B cell (primary cell): ENCODE results near the gene CCBE1. TPM values are rescaled to one million over a fixed set of nuclear protein-coding genes. Genes with fewer than 3 reads are reported as not detected.

Experiments used
- ATAC-seq: fragments of 200-7000 bp; cut with Tn5 transposase; one replicate; pipeline ENCODE4 v1.10.0; 2021; ENCODE audit warnings: low read depth, mild to moderate bottlenecking, moderate number of reproducible peaks, moderate library complexity
- CTCF ChIA-PET: fragments of 350-600 bp; sonication (Branson Sonifier 250); formaldehyde crosslinking; loops from one replicate; lab custom pipeline; 2021; ENCODE audit warnings: antibody characterized with exemption, inconsistent platforms; lab: Charles Lee
- POLR2A ChIA-PET: fragments of 350-600 bp; sonication (Branson Sonifier 250); formaldehyde crosslinking; loops from one replicate; lab custom pipeline; 2021; ENCODE audit warnings: antibody characterized with exemption; lab: Charles Lee
- DNase-seq: peaks from one replicate; pipeline ENCODE4 v3.0.0; 2013
- H2AFZ ChIP-seq: 2 replicates; pipeline ENCODE4 v1.6.1; 2012; ENCODE audit warnings: mild to moderate bottlenecking, low read depth, low read length; ENCODE audit not compliant: insufficient read depth, poor library complexity, severe bottlenecking
- H3K27ac ChIP-seq, 2 donors: 1 replicate in 1 of 2; 2 replicates in 1 of 2; pipeline ENCODE4 v1.5.1; 2012 to 2013; ENCODE audit warnings: low read length in 2 of 2, mild to moderate bottlenecking in 2 of 2, moderate library complexity in 1 of 2
- H3K27me3 ChIP-seq, 4 experiments: fragments of 200-600 bp in 1 of 4; sonication (generic) in 1 of 4; replicated peaks in 1 of 4; 1 replicate in 2 of 4; 2 replicates in 2 of 4; pipeline versions ENCODE4 v1.6.1 to v1.7.0; 2013 to 2016; ENCODE audit warnings: low read length in 3 of 4, mild to moderate bottlenecking in 2 of 4, mixed read lengths in 1 of 4, moderate library complexity in 1 of 4; ENCODE audit not compliant: insufficient read depth in 4 of 4, control insufficient read depth in 3 of 4; ENCODE audit errors: control extremely low read depth in 1 of 4
- H3K36me3 ChIP-seq, 2 experiments: replicated peaks in 1 of 2; 1 replicate in 1 of 2; 2 replicates in 1 of 2; pipeline versions ENCODE4 v1.6.1 to v1.7.1; 2013; ENCODE audit warnings: low read length in 1 of 2; ENCODE audit not compliant: insufficient read depth in 2 of 2, control insufficient read depth in 1 of 2; ENCODE audit errors: control extremely low read depth in 1 of 2, extremely low read depth in 1 of 2
- H3K4me1 ChIP-seq, 2 donors: fragments of 200-600 bp in 1 of 2; sonication (generic) in 1 of 2; 1 replicate in 1 of 2; 2 replicates in 1 of 2; pipeline versions ENCODE4 v1.5.1 to v1.6.1; 2013 to 2017; ENCODE audit warnings: low read length in 2 of 2; ENCODE audit not compliant: control insufficient read depth in 2 of 2, insufficient read depth in 2 of 2
- H3K4me2 ChIP-seq: replicated peaks from 2 replicates; pipeline ENCODE3; 2012; ENCODE audit warnings: mild to moderate bottlenecking, low read depth, low read length; ENCODE audit not compliant: poor library complexity, severe bottlenecking
- H3K4me3 ChIP-seq, 5 experiments: fragments of 200-600 bp in 1 of 5; sonication (generic) in 1 of 5; 1 replicate in 3 of 5; 2 replicates in 2 of 5; pipeline versions ENCODE4 v1.5.1 to v1.7.0; 2011 to 2016; ENCODE audit warnings: low read length in 4 of 5, mild to moderate bottlenecking in 4 of 5, low read depth in 2 of 5, control low read depth in 1 of 5, moderate library complexity in 1 of 5; ENCODE audit not compliant: insufficient read depth in 1 of 5; ENCODE audit errors: control extremely low read depth in 1 of 5, extremely low read depth in 1 of 5
- H3K79me2 ChIP-seq: fragments of 200-600 bp; sonication (generic); one replicate; pipeline ENCODE4 v1.6.0; 2016; ENCODE audit warnings: low read length; ENCODE audit not compliant: control insufficient read depth, insufficient read depth
- H3K9ac ChIP-seq: fragments of 200-600 bp; sonication (generic); 2 replicates; pipeline ENCODE4 v1.6.1; 2017; ENCODE audit warnings: mild to moderate bottlenecking, low read length, moderate library complexity
- H3K9me3 ChIP-seq, 3 donors: one replicate each; pipeline versions ENCODE4 v1.6.1 to v1.7.1; 2013; ENCODE audit warnings: low read length in 2 of 3; ENCODE audit not compliant: control insufficient read depth in 2 of 3, insufficient read depth in 1 of 3; ENCODE audit errors: control extremely low read depth in 1 of 3
- H4K20me1 ChIP-seq: 2 replicates; pipeline ENCODE4 v1.6.0; 2012; ENCODE audit warnings: mild to moderate bottlenecking, low read length; ENCODE audit not compliant: insufficient read depth, control insufficient read depth, poor library complexity, severe bottlenecking
- H3K27ac Mint-ChIP-seq: one replicate; pipeline ENCODE4 v1.8.0; 2021; ENCODE audit warnings: mixed read lengths
- H3K27me3 Mint-ChIP-seq: one replicate; pipeline ENCODE4 v1.8.0; 2021; ENCODE audit warnings: mixed read lengths
- H3K4me1 Mint-ChIP-seq: one replicate; pipeline ENCODE4 v1.8.0; 2021; ENCODE audit warnings: mixed read lengths
- H3K4me3 Mint-ChIP-seq: one replicate; pipeline ENCODE4 v1.8.0; 2021; ENCODE audit warnings: mixed read lengths
- H3K9me3 Mint-ChIP-seq: one replicate; pipeline ENCODE4 v1.8.0; 2022; ENCODE audit warnings: mixed read lengths; ENCODE audit not compliant: insufficient read depth
- EZH2 ChIP-seq: IDR thresholded peaks from 2 replicates; pipeline ENCODE4 v1.6.1; 2012; ENCODE audit warnings: borderline replicate concordance, low read depth, mild to moderate bottlenecking, moderate library complexity, low read length; ENCODE audit not compliant: insufficient read depth, poor library complexity, severe bottlenecking
- WGBS: methylation state at CpG from one replicate; pipeline ENCODE4 v1.1.5; 2013; ENCODE audit warnings: missing lambda C conversion rate; ENCODE audit not compliant: insufficient coverage; 5-methylcytosine and 5-hydroxymethylcytosine counted together
- intact Hi-C: fragments of 100-400 bp; cut with micrococcal nuclease; formaldehyde crosslinking; loops from one replicate; pipeline ENCODE4 v1.10.0; 2022
- polyA plus RNA-seq: library from polyadenylated mRNA; depleted of rRNA; stranded (reverse); fragments of >200 nt; gene quantifications from 2 replicates; pipeline ENCODE4 v1.2.3, GENCODE V29; 2012
- total RNA-seq, 2 donors: library from RNA; stranded (reverse); fragments of 120-200 nt in 1 of 2; gene quantifications; 1 replicate in 1 of 2; 2 replicates in 1 of 2; pipeline versions ENCODE4 v1.2.3 to v1.2.4, GENCODE V29; 2013 to 2022
- TF ChIP-seq, protein P1 (sequence below): fragments of 200-600 bp; IDR thresholded peaks from one replicate; pipeline ENCODE4 v1.8.0; 2022; ENCODE audit warnings: antibody characterized with exemption, mild to moderate bottlenecking

Gene CCBE1
- total and polyA plus RNA-seq, 2 donors (not counting 1 experiment from before 2014, with no cell fraction given) = not detected

DNA sequence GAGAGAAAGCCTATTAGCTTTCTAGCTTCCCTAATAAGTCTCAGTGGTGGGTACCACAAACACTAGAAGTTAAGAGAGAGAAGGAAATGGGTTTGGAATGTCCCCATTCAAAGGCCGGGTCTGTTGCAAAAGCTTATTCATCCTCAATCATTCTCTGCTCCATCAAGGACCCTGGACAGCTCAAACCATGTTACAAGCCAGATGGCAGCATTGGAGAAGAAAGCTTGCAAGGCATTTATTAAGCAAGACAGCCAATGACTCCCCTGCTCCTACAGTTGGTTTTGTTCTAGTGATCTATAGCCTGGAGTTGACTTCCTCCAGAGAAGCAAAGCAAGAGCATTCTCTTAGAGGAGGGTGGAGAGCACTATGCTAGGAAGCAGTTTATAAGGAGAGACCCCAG, 251.2 kb downstream of the CCBE1 start:
- Histone ChIP-seq H3K36me3 (no peaks in the 10 kb centered on the region), H3K27me3 (peaks cover 0 to 3% (median 0%) of the 10 kb centered on the region in 4 experiments), H3K9ac (no peak overlapping the region), H3K4me1 (no peaks in the 10 kb centered on the region), H3K4me3 (no peak overlapping the region), H4K20me1 (no peaks in the 10 kb centered on the region), H3K27ac (no peak overlapping the region), H2AFZ (no peak overlapping the region), H3K79me2 (no peaks in the 10 kb centered on the region), H3K9me3 (peaks cover 0 to 1% (median 0%) of the 10 kb centered on the region in 3 donors), H3K4me2 (no peak overlapping the region)
- no peak for ATAC-seq
- Mint-ChIP-seq H3K4me1 (no peaks in the 10 kb centered on the region), H3K27ac (no peak overlapping the region), H3K9me3 (no peaks in the 10 kb centered on the region), H3K4me3 (no peak overlapping the region), H3K27me3 (peaks cover 9% of the 10 kb centered on the region)
- intact Hi-C loops = no loop called here
- POLR2A ChIA-PET = no interaction called here
- CTCF ChIA-PET = interaction anchor here (2.7 kb wide), 1 partner anchor 13 kb away, joined by 12 read pairs; no protein-coding TSS in a partner anchor
- no CpG with 5 or more reads among the region's 1 CpG for WGBS
- TF ChIP-seq, protein P1, sequence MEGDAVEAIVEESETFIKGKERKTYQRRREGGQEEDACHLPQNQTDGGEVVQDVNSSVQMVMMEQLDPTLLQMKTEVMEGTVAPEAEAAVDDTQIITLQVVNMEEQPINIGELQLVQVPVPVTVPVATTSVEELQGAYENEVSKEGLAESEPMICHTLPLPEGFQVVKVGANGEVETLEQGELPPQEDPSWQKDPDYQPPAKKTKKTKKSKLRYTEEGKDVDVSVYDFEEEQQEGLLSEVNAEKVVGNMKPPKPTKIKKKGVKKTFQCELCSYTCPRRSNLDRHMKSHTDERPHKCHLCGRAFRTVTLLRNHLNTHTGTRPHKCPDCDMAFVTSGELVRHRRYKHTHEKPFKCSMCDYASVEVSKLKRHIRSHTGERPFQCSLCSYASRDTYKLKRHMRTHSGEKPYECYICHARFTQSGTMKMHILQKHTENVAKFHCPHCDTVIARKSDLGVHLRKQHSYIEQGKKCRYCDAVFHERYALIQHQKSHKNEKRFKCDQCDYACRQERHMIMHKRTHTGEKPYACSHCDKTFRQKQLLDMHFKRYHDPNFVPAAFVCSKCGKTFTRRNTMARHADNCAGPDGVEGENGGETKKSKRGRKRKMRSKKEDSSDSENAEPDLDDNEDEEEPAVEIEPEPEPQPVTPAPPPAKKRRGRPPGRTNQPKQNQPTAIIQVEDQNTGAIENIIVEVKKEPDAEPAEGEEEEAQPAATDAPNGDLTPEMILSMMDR = no peak
- no peak for TF ChIP-seq EZH2
- DNase-seq = no peak

DNA sequence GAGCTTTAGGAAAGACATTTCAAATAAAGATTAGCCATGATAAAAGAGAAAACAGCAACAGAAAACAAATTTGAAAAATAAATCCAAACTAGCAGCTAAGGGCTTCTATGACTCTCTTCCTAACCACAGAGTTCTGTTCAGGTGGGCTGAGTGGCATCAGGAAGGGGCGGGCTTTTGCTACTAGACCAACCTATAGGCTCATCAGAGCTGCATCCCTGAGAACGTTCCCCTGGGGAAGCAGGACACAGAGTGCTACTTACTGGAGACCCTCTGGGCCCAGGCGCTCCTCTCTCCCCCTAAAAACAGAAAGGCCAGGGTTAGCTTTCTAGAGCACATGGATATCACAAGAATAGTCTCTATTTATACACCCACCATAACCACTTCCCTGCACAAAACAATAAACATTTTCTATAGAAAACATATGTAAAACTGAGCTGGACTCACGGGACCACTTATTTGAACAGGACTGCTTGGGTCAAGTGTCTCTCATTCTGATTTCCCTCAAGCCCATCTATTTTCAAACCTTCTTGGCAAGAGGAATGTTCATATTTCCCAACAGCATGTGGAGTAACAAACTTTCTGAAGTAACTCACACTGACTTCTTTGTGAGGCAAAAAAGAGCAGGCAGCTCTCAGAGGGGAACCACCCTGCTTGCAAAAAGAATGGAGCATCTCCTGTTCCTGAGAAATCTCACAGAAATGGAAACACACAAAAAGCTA, 259.2 kb downstream of the CCBE1 start:
- Histone ChIP-seq H3K9me3 (peaks cover 0 to 1% (median 0%) of the 10 kb centered on the region in 3 donors), H2AFZ (no peak overlapping the region), H4K20me1 (no peaks in the 10 kb centered on the region), H3K36me3 (no peaks in the 10 kb centered on the region), H3K4me2 (no peak overlapping the region), H3K9ac (no peak overlapping the region), H3K79me2 (no peaks in the 10 kb centered on the region), H3K4me3 (no peak overlapping the region), H3K27ac (no peak overlapping the region), H3K4me1 (no peaks in the 10 kb centered on the region), H3K27me3 (no peaks in the 10 kb centered on the region)
- TF ChIP-seq EZH2 = no peak
- 83% methylated on average over 4 of the region's 4 CpGs for WGBS
- Mint-ChIP-seq H3K4me3 (no peak overlapping the region), H3K4me1 (no peaks in the 10 kb centered on the region), H3K9me3 (no peaks in the 10 kb centered on the region), H3K27ac (no peak overlapping the region), H3K27me3 (peaks cover 14% of the 10 kb centered on the region)
- DNase-seq (no peak), ATAC-seq (no peak)
- intact Hi-C loops = no loop called here
- POLR2A ChIA-PET = no interaction called here
- CTCF ChIA-PET = no interaction called here
